ENCODE measurements around the gene SKA2. TPM values are rescaled to one million over a fixed set of nuclear protein-coding genes. Genes with fewer than 3 reads are reported as not detected.

Gene SKA2
- total RNA-seq, result 59.6 to 64.0 TPM (median 61.7 TPM) in 3 replicates

GRCh38 chr17:59154721-59155438, at the start of gene SKA2:
TSS of gene SKA2 (minus strand) at chr17:59155186. CDS start at chr17:59155163, 23 bp downstream.
- Mint-ChIP-seq H3K27ac (no peak within 1 kb of the TSS), H3K36me3 (no peaks in the 10 kb centered on the region), H3K27me3 (ENCODE audit: low read depth) (no peaks in the 10 kb centered on the region), H3K4me3 (no peak within 1 kb of the TSS), H3K9me3 (no peaks in the 10 kb centered on the region), H3K4me1 (peaks cover 31% of the 10 kb centered on the region)
- peak; percentile 93 to 97 for DNase-seq (ENCODE audit: low spot score in 2 of 2, unreplicated experiment in 2 of 2)
- TF ChIP-seq CTCF (IDR thresholded peaks at IDR 0.05; ENCODE audit: unreplicated experiment), result no peak

DNA sequence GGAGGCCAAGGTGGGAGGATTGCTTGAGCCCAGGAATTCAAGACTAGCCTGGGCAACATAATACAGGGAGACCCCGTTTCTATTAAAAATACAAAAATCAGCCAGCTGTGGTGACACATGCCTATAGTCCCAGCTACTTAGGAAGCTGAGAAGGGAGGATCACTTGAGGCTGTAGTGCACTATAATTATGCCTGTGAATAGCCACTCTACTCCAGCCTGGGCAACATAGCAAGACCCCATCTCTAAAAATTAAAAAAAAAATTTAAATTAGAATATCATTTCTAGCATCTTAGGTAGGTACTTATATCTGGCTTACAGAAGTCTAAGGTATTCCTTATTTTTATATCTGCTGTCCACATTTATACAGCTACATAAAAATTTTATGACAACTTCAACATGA, 47.3 kb upstream of the SKA2 start:
- Mint-ChIP-seq H3K9me3 (no peaks in the 10 kb centered on the region), H3K4me1 (no peaks in the 10 kb centered on the region), H3K4me3 (no peak overlapping the region), H3K27me3 (ENCODE audit: low read depth) (no peaks in the 10 kb centered on the region), H3K36me3 (peaks cover 2% of the 10 kb centered on the region), H3K27ac (no peak overlapping the region)
- TF ChIP-seq CTCF (IDR thresholded peaks at IDR 0.05; ENCODE audit: unreplicated experiment), result no peak
- DNase-seq (ENCODE audit: low spot score in 2 of 2, unreplicated experiment in 2 of 2), result no peak

- Mint-ChIP-seq H3K27me3 (ENCODE audit: low read depth) (no peaks in the 10 kb centered on the region), H3K27ac (no peak overlapping the region), H3K4me1 (no peaks in the 10 kb centered on the region), H3K9me3 (no peaks in the 10 kb centered on the region), H3K36me3 (peaks cover 9% of the 10 kb centered on the region), H3K4me3 (no peak overlapping the region)
- TF ChIP-seq CTCF (IDR thresholded peaks at IDR 0.05; ENCODE audit: unreplicated experiment), result no peak
- DNase-seq (ENCODE audit: low spot score in 2 of 2, unreplicated experiment in 2 of 2), result no peak
Observed at GRCh38 chr17:59199398-59199797, 44.4 kb upstream of the SKA2 start.

GRCh38 chr17:59193336-59193862, 38.4 kb upstream of the SKA2 start:
- Mint-ChIP-seq H3K9me3 (no peaks in the 10 kb centered on the region), H3K4me1 (no peaks in the 10 kb centered on the region), H3K27ac (no peak overlapping the region), H3K36me3 (peaks cover 26% of the 10 kb centered on the region), H3K27me3 (ENCODE audit: low read depth) (no peaks in the 10 kb centered on the region), H3K4me3 (no peak overlapping the region)
- no peak for TF ChIP-seq CTCF (IDR thresholded peaks at IDR 0.05; ENCODE audit: unreplicated experiment)
- DNase-seq (ENCODE audit: low spot score in 2 of 2, unreplicated experiment in 2 of 2), result no peak

DNA sequence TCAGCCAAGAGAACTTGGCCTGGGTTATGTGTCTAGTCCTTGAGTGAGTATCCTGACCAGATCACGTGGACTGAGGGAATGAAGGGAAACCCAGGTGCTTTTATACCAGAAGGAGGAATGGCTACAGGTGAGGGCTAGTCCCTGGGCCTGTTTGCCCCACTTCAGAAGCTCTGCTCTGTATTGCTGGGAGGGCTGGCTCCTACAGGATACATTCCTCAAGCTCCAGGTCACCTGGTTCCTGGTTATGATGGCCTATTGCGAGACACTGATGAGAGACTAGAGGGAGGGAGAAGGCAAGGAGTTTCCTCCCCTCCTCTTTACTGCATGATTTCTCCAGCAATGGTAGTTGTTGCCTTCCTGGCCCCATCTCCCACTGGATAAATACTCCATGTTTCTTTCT, 35.8 kb upstream of the SKA2 start:
- no peak for DNase-seq (ENCODE audit: low spot score in 2 of 2, unreplicated experiment in 2 of 2)
- Mint-ChIP-seq H3K4me1 (no peaks in the 10 kb centered on the region), H3K9me3 (no peaks in the 10 kb centered on the region), H3K36me3 (peaks cover 28% of the 10 kb centered on the region), H3K4me3 (no peak overlapping the region), H3K27me3 (ENCODE audit: low read depth) (no peaks in the 10 kb centered on the region), H3K27ac (no peak overlapping the region)
- no peak for TF ChIP-seq CTCF (IDR thresholded peaks at IDR 0.05; ENCODE audit: unreplicated experiment)

All from mesothelial cell of epicardium (in vitro differentiated cells).